NCI-H446 (cell line): ENCODE results near the gene TRIB2.
"Not testable (repeated sequence)": the region's sequence is repeated elsewhere in the genome, so short reads cannot be mapped to it uniquely, and the experiment has no call there.

Experiments
- DNase-seq, 2 experiments: peaks; one replicate each; lab custom pipeline; 2025; lab: John Stamatoyannopoulos, UW

The TRIB2 gene

DNA sequence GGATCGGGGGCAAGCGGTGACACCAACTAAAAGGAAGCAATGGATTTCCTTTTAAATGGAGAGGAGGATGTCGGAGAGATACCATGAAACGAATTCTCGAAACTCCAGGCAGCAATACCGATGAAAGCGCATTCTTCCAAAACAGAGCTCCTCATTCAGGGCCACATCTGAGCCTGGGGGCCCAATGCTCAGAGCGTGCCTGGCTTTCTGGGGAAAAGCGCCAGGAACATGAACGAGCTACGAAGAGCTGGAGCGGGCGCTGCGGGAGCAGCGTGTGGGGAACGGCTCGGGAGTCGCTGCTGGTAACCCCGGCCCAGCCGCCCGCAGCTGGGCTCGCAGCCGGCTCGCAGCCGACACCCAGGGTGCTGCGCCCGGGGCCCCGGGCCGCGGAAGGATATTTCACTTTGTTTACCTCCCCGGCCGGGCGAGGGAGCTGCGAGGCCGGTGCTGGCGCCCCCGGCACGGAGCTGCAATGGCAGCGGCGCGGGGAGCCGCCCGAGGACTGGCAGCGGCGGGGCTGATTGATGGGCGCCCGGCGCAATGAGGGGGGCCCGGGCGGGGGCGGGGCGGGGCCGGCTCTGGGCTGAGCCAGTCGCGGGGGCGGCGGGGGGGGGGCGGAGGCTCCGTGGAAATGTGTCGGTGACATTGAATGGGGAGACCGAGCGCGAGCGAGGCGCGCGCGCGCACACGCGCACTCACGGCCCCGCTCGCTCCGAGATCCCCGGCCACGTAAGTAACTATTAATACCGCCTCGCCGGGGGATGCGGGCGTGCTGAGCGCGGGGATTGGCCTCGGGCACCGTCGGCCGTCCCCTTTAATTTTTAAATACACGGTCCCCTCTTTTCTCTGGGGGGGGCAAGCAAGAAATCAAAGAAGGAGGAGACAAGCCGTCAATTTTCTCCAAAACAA lies at the start of gene TRIB2:
TRIB2 (plus strand) TSS at position 655 of the 909 bp plus-strand sequence. CDS start 1,372 bp downstream, outside the sequence.
- peak; percentile 7 to 47 for DNase-seq

DNA sequence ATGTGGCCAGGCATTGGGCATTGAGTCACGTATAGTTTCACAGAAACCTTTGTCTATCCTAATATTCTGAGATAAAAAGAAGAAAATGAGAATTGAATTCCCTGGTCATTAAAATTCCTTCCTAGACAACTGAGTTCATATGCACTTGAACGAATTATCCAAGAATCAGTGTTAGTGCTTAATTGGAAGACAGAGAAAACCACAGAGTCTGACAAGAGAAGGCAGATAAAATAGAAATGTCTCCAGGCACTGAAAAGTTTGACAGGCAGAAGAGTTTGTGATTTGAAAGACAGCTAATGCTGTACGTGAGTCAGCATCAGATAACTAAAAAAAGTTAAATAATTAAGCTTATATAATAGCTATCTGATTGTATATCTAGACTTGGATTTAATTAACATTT lies 47.7 kb upstream of the TRIB2 start:
- no peak for DNase-seq

DNA sequence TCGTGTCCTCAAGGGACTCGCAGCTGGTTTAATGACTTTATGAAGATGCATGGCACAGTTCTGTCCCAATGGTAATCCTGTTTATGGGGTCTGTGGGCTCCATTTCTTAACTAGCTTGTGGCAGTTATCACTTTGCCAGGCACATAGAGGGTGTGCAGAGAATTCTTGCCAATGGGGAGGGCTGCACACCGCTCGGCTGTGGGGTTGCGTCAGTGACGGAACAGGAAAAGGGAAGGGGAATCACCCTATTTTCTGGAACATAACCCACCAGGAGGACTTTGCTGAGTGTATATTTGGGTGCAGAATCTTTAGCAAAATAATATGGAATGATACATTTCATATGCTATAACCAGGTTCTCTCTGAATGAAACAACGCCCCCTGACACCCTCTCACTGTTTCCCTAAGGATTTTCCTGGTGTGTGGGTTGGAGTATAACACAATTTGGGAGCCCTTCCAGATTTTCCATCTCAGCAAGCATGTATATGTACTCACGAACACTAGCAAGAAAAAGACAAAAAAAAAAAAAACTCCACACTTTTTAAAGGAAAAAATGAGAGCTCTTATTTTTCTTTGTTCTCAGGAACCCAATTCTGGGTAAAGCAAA lies 43.9 kb upstream of the TRIB2 start:
- no peak for DNase-seq

DNA sequence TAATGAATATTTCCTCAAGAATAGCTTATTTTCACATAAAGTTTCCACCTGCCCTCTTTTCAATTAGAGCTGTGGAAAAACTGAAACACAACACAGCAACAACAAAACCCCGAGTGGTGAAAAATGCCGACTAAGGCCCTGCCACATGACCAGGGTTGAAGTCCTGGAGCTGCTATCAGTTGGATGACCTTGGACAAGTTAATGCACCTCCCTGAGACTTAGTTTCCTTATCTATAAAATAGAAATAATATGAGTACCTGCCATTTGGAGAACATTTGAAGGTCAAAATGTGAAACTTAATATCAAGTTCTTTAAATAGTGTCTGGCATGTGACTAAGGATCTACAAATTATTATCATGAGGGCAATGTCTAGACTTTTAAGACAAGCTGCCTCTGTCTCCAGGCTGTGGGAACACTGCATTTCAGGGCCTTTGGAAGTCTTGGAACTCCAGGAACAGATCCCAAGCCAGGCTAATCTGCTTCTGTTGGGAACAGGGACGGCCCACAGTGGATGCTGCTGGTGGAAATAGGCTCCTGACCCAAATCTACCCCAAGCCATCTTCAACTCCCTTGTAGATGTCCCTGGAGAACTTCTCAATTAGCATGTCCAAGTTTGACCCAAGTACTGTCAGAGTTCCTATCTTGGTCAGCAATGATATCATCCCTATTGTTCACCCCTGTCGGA lies 42.0 kb upstream of the TRIB2 start:
- DNase-seq: no peak

DNA sequence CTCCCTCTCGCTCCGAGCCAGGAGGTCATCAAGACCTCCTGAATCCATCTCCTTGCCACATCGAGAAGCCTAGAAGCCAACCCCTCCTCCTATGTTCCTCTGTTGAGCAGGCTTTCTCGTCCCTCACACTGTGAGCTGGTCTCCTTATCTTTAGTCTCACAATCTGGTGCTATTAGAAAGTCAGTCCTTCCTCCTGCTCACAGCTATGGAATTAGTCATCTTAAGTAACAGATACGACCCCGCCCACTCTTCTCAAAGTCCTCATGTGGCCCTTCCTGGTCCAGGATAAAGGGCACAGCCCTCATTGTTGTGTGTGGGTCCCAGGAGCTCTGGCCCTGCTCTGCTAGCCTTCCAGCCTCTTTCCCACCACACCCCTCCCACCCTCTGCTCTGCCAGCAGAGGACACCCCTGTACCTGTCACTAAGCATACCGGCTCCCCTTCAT lies 41.4 kb upstream of the TRIB2 start:
- DNase-seq: no peak

DNA sequence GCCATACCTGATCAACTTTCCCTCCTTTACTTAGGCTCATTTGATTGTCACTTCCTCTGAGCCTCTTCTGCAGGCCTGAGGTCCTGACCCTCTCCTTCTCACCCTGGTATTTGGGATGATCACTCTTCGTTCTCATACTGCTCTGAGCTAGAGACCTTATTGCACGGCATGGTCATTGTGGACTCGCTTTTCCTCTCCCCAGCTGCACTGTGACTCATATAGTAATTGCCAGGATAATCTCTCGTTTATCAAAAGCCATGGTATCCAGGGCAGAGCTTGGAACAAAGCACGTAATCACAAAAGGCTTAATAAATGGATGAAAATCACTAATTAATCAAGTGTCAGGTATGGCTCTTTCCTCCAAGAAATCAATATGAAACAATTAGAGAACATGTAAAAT lies 40.9 kb upstream of the TRIB2 start:
- DNase-seq: no peak

DNA sequence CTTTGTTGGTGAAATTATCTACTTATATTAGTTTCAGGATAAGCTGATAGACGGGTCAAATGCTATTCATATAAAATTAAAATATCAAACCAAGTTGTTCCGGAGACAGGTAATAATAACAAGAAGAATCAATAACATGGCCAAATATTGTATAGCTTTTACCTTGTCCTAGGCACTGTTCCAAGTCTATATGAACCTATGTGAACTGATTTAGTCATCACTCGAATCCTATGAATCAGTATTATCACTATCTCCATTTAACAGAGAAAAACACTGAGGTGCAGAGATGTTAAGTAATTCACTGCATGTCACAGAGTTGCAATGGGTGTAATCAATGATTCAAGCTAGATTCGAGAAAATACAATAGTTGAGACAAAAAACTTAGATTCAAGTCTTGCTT lies 40.0 kb upstream of the TRIB2 start:
- DNase-seq: no peak

DNA sequence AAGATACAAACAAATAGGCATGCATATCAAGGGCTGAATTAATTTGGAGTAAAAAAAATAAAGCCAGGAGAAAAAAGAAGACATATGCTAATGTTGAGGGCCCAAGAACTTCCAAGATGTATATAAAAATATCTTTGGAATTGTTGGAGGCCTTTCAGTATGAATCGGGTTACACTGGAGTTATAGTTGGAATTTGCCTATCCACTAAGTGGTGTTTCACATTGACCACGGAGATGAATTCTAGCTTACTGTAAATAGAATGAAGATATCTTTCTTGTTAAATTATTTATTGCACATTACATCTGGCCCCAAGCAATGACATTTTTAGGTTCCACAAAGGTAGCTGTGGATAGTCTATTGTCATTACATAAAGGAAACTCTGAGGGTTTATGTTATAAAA lies 38.5 kb upstream of the TRIB2 start:
- no peak for DNase-seq

DNA sequence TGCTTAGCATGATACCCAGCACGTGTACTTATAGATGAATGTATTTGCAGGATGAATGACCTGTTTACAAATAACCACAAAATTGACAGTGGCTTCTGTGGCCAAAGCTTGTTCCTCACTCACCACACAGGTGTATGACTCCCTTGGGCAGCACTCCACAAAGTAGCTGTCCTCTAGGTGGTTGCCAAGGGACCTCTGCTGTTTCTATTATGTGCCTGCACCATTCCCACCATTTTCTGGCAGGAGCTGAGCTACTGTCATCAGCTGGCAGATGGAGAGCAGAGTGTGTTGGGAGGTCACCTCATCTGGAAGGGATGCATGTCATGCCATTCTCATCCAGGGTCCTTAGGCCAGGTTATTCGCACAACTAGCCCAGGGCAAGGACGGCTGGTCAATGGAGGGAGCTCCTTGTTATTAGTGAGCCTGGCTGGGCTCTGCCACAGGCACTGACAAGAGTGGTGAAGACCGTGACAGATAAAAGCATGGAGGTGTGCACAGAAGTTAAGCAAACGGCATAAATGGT lies 37.1 kb upstream of the TRIB2 start:
- no peak for DNase-seq

DNA sequence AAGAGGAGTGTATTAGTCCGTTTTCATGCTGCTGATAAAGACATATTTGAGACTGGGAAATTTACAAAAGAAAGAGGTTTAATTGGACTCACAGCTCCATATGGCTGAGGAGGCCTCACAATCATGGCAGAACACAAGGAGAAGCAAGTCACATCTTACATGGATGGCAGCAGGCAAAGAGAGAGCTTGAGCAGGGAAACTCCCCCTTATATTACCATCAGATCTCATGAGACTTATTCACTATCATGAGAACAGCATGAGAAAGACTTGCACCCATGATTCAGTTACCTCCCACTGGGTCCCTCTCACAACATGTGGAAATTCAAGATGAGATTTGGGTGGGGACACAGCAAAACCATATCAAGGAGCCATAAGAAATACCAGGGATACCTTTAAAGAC lies 36.6 kb upstream of the TRIB2 start:
- DNase-seq: not testable (repeated sequence)

DNA sequence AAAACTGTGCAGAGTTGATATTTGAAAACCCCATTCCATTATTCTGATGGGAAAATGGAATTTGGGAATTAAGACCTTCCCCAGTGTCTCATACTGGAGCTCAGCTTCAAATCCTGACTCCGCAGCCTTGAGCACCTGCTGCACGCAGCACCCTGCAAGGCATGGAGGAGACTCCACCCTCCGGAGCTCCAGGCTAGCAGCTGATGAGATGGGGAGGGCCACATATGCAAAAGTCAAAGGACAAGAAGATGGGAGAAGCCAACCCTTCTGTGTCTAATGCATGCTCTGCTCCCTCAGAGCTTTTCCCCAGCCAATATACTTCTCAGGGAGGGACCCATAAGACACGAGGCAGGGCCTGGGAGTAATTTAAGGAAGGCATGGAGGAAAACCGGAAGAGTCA lies 34.7 kb upstream of the TRIB2 start:
- DNase-seq: no peak

DNA sequence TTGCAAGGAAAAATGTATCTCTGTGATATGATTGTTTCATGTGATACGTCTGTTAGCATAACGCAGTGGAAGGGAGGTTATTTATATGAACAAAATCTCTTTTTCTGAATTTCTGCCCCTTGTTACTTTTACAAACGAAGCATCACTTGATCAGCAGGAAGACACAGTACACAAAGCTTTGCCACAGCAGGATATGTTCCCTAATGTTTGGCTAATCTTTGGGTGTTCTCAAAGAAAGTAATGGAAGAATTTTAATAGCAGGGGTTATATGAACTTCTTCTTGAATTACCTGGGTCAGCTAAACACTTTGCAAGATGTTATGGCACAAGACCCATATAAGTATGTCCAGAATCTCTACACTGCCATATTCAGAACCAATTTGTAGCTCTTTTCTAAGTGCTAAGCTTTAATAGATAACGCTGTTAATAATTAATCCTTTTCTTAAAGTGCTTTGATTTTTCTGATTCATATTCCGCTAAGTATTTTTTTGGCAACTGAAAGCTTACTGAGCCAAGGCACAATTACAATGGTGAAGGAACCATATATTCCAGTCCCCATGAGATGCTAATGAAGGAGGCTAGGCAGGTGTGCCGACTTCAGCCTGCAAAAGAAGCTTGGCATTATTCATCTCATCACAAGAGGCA lies 33.2 kb upstream of the TRIB2 start:
- DNase-seq: no peak

DNA sequence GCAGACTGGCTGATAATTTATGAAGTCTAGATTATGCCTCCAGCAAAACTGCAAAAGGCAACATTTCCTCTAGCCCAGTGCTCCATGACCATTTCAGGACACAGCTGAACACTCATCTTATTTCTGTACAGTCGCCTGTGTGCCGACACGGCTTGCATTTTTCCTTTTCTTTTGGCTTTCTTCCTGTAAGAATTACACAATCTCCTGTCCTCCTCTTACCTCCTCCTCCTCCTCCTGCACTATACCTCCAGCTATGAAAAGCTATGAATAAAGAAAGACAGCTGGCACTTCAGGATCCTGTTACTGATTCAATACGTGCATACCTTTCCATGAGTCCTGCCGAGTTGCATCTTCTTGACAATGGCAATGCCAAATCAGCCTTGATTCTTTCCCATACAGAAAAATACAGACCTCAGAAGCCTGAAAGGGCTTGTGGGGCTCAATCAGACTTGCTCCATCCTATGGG lies 32.2 kb upstream of the TRIB2 start:
- no peak for DNase-seq

DNA sequence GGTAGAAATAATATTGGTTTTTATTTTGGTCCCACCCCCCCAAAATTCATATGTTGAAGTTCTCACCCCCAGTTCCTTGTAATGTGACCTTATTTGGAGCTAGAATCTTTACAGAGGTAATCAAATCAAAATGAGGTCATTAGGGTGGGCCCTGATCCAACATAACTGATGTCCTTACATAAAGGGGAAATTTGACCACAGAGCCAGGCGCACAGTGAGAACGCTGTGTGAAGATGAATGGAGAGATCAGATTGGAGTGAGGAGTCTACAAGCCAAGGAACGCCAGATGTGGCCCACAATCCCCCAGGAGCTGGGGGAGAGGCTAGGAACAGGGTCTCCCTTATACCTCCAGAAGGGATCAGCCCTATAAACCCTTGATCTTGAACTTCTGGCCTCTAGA lies 31.6 kb upstream of the TRIB2 start:
- DNase-seq: no peak

DNA sequence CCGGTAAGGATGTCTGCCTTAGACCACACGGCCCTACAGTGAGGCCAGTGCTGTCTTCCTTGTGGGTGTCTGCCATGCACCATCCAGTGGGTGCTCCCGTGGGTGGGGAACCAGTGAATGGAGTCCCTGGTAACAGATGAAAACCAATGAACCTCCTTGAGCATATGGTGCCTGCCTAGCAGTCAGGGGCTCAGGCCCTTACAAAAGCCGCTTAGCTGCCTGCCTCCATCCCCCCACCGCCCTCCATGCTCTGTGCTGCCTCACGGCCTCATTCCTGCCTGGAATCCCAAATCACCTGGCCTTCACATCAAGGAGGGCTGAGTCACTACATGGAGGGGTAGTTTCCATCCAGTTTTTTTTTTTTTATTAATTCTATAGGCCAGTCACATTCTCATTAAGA lies 30.8 kb upstream of the TRIB2 start:
- DNase-seq: no peak

DNA sequence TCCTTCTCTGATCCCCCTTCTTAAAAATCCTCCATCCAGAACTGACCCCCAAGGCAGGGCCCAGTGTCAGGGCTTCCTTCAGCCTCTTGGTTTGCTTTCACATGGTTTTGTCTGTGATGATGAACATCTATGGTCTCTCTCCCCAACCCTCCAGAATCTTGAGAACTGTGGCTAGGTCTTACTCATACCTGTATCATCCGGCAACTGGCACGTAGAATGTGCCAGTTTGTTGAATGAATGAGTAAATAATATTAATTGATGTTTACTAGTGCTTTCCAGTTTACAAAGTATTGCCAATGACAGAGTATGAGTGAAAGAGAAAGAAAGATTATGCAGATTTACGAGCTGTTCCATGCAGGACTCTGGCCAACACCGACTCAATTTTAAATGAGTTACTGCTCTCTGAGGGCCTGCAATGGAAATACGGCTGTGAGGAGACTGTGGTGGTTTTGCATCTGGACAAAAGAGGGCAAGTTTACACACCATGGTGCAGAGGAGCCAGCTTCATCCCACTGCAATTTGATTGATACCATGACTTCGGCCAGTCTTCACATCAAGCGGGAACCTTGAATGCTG lies 29.9 kb upstream of the TRIB2 start:
- DNase-seq: no peak

DNA sequence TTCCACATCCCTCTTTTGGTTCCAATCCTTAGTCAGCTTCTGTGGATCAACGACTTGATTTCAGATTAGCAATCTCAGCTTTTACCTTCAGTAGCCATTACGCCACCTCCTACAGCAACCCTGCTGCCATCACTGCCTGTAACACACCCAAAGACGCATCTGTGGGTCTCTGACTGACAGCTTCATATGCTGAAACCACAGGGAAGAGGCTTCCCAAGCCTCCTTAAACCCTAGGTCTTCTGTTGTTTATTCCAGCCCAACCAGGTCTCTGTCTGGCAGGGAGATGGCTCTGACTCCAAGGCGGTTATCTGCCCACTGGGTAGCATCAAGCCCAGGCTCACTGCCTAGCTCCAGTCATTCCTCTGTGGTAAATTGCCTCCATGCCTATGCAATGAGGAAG lies 28.6 kb upstream of the TRIB2 start:
- no peak for DNase-seq

DNA sequence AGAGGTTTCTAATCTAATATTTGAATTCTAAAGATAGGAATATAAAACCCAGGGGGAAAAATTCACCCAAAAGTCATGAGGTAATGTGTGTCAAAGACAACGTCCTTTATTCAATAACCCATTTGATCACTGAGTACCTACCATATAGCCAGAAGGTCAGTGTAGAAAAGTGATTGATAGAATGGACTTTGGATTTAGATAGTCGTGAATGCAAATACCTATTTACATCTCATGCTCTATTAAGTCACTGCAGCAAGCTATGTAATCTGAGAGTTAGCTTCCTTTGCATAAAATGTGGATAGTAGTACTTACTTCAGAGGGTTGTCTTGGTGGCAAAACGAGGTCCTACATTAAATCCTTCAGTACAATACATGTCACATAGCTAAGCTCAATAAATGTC lies 27.8 kb upstream of the TRIB2 start:
- DNase-seq: no peak

DNA sequence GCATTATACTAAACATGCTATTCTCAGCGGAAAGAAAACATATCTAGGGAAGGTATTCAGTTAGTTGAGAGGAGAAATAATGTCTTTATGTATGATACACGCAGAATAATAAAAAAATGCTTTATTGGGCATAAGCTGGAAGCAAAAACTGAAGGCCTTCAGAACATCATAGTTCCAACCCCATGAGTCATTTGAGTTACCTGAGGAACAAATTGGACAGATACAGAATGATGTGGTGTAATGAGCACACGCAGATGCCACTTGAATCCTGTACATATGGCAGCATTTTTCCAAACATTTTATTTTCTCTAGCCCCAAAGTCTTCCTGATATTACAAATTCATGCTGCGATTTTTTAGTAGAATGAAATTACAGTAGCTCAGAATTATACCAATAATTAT lies 23.2 kb upstream of the TRIB2 start:
- DNase-seq: no peak

DNA sequence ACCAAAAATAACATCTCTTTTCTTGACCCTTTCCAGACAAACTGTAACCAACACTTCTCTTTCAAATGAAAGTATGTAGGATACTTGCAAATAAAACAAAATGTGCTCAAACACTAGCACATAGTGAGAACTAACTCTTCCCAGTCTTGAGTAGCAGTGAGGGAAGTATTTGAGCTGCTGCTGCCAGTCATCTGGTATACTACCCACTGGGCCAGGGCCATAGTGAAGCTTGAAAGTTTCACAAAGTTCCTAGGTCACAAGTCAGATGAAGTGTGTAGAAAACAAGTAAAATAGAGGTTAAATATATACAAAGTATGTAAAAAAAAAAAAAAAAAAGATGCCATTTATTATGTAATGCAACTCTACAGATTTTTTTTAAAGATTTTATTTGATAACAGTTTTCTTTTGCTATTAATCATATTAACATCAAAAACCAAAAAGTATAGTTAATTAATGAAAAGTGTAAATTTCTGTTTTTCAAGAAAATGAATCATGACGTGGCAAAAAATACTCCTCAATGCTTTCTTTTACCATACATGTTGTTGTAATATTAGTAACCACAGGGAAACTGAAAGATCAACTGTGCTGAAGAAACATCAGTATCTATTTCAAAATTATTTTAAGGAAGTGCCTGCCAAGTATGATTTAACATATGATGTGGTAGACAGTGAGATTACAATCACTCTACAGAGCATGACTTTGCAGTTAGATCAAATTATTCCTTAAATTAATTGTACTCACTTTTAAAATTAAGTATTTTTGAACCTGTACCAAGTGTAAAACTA lies 21.6 kb upstream of the TRIB2 start:
- DNase-seq: no peak

DNA sequence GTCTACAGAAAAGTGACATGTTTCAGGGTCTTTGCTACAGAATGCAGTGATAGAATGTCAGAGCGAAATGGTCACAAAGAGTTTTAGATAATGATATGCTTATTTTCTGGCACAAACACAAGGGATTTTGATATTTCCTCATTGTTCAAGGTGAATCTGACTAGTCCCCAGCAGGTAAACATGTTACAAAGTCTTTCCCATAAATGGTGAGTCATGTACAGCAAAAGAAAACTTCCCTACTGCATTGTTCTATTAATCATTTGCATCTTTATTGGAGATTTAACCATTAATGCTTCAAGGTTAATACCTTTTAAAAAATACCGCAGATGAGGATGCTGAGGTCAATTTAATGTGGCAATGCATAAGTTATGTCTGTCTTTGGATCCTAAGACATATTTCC lies 19.1 kb upstream of the TRIB2 start:
- DNase-seq: no peak
